HUES6 (cell line): ENCODE results near the gene CLCN7.

Experiments used
- H3K27ac ChIP-seq: 2 replicates; pipeline ENCODE4 v1.7.0; 2013; ENCODE audit warnings: low read depth, mild to moderate bottlenecking, low read length, inconsistent platforms
- H3K27me3 ChIP-seq: 2 replicates; pipeline ENCODE4 v1.6.1; 2013; ENCODE audit warnings: low read length; ENCODE audit not compliant: control insufficient read depth, insufficient read depth
- H3K36me3 ChIP-seq: 2 replicates; pipeline ENCODE4 v1.6.1; 2013; ENCODE audit warnings: low read length; ENCODE audit not compliant: control insufficient read depth, insufficient read depth
- H3K4me1 ChIP-seq: 2 replicates; pipeline ENCODE4 v1.6.1; 2013; ENCODE audit warnings: low read length; ENCODE audit not compliant: control insufficient read depth, insufficient read depth
- H3K4me3 ChIP-seq: 2 replicates; pipeline ENCODE4 v1.5.1; 2013; ENCODE audit warnings: low read depth, low read length
- H3K9ac ChIP-seq: one replicate; pipeline ENCODE4 v1.6.1; 2013; ENCODE audit warnings: mild to moderate bottlenecking, low read length
- H3K9me3 ChIP-seq: 2 replicates; pipeline ENCODE4 v1.6.1; 2013; ENCODE audit warnings: low read depth, low read length; ENCODE audit not compliant: control insufficient read depth, insufficient read depth

The CLCN7 gene

DNA sequence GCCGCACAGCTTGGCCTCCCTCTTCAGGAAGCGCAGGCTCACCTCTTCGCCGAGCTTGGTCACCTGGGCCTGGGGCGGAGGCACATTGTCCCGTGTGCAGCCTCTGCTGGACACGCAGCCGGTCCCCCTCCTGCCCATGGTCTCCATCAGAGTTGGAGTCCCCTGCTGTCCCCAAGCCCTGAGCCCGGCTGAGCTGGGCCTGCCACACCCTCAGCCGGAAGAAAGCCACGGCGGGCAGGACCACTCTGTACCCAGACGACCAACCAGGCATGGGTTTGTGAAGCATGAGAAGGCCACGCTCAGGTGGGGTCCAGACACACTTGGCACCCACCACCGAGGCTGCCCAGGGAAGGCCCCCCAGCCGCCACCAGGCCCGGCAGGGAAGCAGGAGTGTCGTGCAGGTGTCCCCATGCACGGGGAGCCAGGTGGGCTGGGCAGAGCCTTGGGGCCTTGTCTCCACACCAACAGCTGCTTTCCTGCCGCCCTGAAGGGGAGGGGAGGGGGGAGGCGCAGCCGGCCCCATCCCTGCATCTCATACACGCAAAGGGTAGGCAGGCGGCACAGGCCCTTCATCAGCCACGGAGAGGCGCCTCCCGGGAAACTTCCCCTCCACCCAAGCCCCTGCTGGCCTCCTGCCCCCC is 35.6 kb downstream of the CLCN7 start:
- Histone ChIP-seq H3K9me3 (no peaks in the 10 kb centered on the region), H3K27me3 (no peaks in the 10 kb centered on the region), H3K4me3 (no peak overlapping the region), H3K9ac (no peak overlapping the region), H3K4me1 (no peaks in the 10 kb centered on the region), H3K36me3 (no peaks in the 10 kb centered on the region), H3K27ac (no peak overlapping the region)

DNA sequence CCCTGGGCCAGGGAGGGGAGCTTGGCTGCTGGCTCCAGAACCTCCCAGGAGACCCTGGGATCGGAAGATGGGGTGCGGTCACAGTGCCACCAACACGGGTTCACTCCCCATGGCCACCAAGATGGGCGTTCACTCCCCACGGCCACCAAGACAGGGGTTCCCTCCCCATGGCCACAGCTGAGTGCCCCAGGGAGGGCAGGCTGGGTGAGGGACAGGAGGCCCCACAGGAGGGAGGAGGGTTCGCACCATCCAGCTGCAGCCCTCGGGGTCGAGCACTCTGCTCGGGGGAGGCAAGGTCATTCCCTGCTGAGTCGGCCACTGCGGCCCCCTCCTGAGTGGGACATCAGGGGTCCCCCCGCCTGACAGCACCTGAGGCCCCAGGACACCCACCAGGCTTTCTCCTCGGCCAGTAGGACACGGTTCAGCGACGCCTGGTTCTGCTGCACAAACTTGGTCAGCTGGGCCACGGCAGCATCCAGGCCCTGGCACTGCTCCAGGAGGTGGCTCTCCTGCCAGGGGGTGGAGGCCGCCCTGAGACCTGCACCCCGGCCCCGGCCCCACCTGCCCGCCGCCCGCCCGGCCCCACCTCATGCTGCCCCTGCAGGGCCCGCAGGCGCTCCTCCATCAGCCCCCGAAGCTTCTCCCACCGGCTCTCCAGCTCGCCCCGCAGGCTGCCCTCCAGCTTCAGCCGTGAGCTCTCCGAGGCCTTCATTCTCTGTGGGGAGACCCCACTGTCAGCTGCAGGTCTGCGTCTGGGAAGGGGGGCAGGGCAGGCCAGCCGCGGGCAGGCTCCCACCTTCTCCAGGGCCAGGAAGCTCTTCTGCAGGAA is 36.4 kb downstream of the CLCN7 start:
- H3K4me3 ChIP-seq: no peak overlapping the region
- no peaks in the 10 kb centered on the region for H3K9me3 ChIP-seq
- no peaks in the 10 kb centered on the region for H3K27me3 ChIP-seq
- H3K27ac ChIP-seq: no peak overlapping the region
- no peaks in the 10 kb centered on the region for H3K36me3 ChIP-seq
- no peaks in the 10 kb centered on the region for H3K4me1 ChIP-seq
- H3K9ac ChIP-seq: no peak overlapping the region

- Histone ChIP-seq H3K27ac (no peak overlapping the region), H3K4me1 (no peaks in the 10 kb centered on the region), H3K36me3 (no peaks in the 10 kb centered on the region), H3K4me3 (no peak overlapping the region), H3K9ac (no peak overlapping the region), H3K27me3 (no peaks in the 10 kb centered on the region), H3K9me3 (no peaks in the 10 kb centered on the region)
These were observed 37.2 kb downstream of the CLCN7 start for GRCh38 chr16:1437606-1438005.

GRCh38 chr16:1436731-1437355 is 38.0 kb downstream of the CLCN7 start:
- no peaks in the 10 kb centered on the region for H3K36me3 ChIP-seq
- no peaks in the 10 kb centered on the region for H3K27me3 ChIP-seq
- no peak overlapping the region for H3K4me3 ChIP-seq
- no peaks in the 10 kb centered on the region for H3K9me3 ChIP-seq
- no peak overlapping the region for H3K9ac ChIP-seq
- no peaks in the 10 kb centered on the region for H3K4me1 ChIP-seq
- H3K27ac ChIP-seq: no peak overlapping the region

GRCh38 chr16:1435921-1436697 is 38.7 kb downstream of the CLCN7 start:
- no peaks in the 10 kb centered on the region for H3K27me3 ChIP-seq
- no peak overlapping the region for H3K27ac ChIP-seq
- no peak overlapping the region for H3K4me3 ChIP-seq
- no peaks in the 10 kb centered on the region for H3K36me3 ChIP-seq
- no peaks in the 10 kb centered on the region for H3K4me1 ChIP-seq
- no peak overlapping the region for H3K9ac ChIP-seq
- H3K9me3 ChIP-seq: no peaks in the 10 kb centered on the region

DNA sequence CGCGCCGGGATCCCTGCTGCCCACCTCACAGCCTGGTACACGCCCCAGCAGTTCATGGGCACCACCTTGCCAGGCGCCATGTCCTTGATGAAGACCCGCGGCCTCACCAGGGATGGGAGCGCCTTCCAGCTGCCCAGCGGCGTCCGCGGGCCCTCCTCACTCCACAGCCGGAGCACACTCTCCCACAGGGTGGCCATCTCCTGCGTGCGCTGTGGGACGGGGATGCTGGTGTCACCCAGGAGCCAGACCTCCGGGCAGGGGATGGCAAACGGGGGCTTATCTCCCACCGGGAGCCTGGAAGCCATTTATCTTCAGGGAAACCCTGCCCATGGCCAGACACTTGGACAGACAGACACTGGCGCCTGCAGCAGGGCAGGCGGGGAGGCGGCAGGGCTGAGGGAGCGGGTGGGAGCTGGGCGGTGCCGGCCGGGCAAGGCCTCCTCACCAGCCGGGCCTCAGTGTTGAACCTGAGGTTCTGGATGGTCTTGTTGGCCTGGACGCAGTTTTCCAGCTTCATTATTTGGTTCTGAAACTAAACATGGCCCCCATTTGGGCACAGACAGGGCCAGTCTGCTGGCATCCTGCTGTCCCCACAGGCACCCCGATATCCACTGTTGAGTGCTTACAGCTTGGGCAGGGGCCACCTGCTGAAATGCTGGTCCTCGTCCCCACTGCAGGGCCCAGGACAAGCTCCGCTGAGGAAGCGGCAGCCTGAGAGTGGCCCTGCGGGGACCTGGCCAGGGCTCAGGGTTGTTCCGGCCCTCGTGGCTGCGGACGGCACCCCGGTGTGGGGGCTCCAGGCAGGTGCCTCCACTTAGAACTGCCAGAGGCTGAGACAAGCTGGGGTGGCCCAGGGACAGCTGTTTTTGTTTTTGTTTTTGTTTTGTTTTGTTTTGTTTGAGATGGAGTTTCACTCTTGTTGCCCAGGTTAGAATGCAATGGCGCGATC is 39.9 kb downstream of the CLCN7 start:
- Histone ChIP-seq H3K36me3 (no peaks in the 10 kb centered on the region), H3K9me3 (no peaks in the 10 kb centered on the region), H3K4me3 (no peak overlapping the region), H3K4me1 (no peaks in the 10 kb centered on the region), H3K9ac (no peak overlapping the region), H3K27ac (no peak overlapping the region), H3K27me3 (no peaks in the 10 kb centered on the region)

- Histone ChIP-seq H3K9ac (no peak overlapping the region), H3K27ac (no peak overlapping the region), H3K4me1 (no peaks in the 10 kb centered on the region), H3K9me3 (no peaks in the 10 kb centered on the region), H3K36me3 (no peaks in the 10 kb centered on the region), H3K4me3 (no peak overlapping the region), H3K27me3 (no peaks in the 10 kb centered on the region)
These were observed 41.1 kb downstream of the CLCN7 start for GRCh38 chr16:1433756-1434155.

DNA sequence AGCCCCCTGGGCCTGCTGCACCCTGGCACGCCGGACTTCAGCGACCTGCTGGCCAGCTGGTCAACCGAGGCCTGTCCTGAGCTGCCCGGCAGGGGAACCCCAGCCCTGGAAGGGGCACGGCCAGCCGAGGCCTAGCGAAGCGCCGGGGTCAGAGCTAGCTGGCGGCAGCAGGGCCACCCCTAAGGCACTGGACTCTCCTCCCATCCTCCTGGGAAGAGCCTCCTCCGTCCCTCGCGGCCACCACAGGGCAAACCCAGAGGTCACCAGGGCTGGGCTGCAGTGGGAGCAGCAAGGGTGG is 41.6 kb downstream of the CLCN7 start:
- H3K9ac ChIP-seq: no peak overlapping the region
- H3K36me3 ChIP-seq: no peaks in the 10 kb centered on the region
- H3K27ac ChIP-seq: no peak overlapping the region
- H3K4me3 ChIP-seq: no peak overlapping the region
- H3K4me1 ChIP-seq: no peaks in the 10 kb centered on the region
- no peaks in the 10 kb centered on the region for H3K27me3 ChIP-seq
- H3K9me3 ChIP-seq: no peaks in the 10 kb centered on the region

DNA sequence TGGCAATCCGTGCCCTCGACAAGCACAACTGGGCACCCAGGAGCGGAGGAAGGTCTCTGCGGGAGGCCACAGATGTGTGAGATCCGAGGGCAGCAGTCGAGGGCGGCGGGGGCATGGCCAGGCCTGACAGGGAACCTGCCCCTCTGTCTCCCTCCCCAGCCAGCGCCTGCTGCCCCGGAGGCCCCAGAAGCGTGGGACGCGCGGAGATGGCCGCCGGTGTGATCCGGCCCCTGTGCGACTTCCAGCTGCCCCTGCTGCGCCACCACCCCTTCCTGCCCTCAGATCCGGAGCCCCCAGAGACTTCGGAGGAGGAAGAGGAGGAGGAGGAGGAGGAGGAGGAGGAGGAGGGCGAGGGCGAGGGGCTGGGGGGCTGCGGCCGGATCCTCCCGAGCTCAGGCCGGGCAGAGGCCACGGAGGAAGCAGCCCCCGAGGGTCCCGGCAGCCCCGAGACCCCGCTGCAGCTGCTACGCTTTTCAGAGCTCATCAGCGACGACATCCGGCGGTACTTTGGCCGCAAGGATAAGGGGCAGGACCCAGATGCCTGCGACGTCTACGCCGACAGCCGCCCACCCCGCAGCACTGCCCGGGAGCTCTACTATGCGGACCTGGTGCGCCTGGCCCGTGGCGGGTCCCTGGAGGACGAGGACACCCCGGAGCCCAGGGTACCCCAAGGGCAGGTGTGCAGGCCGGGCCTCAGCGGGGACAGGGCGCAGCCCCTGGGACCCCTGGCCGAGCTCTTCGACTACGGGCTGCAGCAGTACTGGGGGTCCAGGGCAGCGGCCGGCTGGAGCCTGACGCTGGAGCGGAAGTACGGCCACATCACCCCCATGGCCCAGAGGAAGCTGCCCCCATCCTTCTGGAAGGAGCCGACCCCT is 42.2 kb downstream of the CLCN7 start:
- Histone ChIP-seq H3K4me1 (no peaks in the 10 kb centered on the region), H3K36me3 (no peaks in the 10 kb centered on the region), H3K27ac (no peak overlapping the region), H3K9me3 (no peaks in the 10 kb centered on the region), H3K9ac (no peak overlapping the region), H3K27me3 (no peaks in the 10 kb centered on the region), H3K4me3 (no peak overlapping the region)
